Keratinocyte (primary cell): ENCODE results near the gene ZNF177. TPM values are rescaled to one million over a fixed set of nuclear protein-coding genes. Genes with fewer than 3 reads are reported as not detected.

Source experiments
- DNase-seq: peaks from one replicate; pipeline ENCODE4 v3.0.0-alpha.2; 2011; ENCODE audit warnings: low read depth, missing footprints, low spot score
- FAIRE-seq: peaks from 2 replicates; lab custom pipeline; 2011; peaks lifted over from hg19 to GRCh38; lab: Jason Lieb, UNC
- H2AFZ ChIP-seq: 2 replicates; pipeline ENCODE4 v1.6.0; 2012; ENCODE audit warnings: low read length, control low read depth, inconsistent platforms; ENCODE audit not compliant: control insufficient read depth
- H3K27ac ChIP-seq: 2 replicates; pipeline ENCODE4 v1.5.1; 2011; ENCODE audit warnings: low read length; ENCODE audit not compliant: control insufficient read depth, insufficient read depth
- H3K27me3 ChIP-seq: 3 replicates; pipeline ENCODE4 v1.6.0; 2011; ENCODE audit warnings: low read length; ENCODE audit not compliant: control insufficient read depth, insufficient read depth; ENCODE audit errors: extremely low read depth
- H3K36me3 ChIP-seq, 2 experiments: 2 replicates in 1 of 2; 3 replicates in 1 of 2; pipeline ENCODE4 v1.5.1; 2011; ENCODE audit warnings: low read length in 2 of 2, mild to moderate bottlenecking in 1 of 2; ENCODE audit not compliant: control insufficient read depth in 2 of 2, insufficient read depth in 2 of 2; ENCODE audit errors: extremely low read depth in 1 of 2
- H3K4me1 ChIP-seq: 3 replicates; pipeline ENCODE4 v1.5.1; 2011; ENCODE audit warnings: low read length; ENCODE audit not compliant: control insufficient read depth, insufficient read depth; ENCODE audit errors: extremely low read depth
- H3K4me2 ChIP-seq: 3 replicates; pipeline ENCODE4 v1.6.0; 2011; ENCODE audit warnings: low read depth, low read length; ENCODE audit not compliant: control insufficient read depth, insufficient read depth; ENCODE audit errors: extremely low read depth
- H3K4me3 ChIP-seq, 3 experiments: fragments of 200-600 bp in 1 of 3; sonication (generic) in 1 of 3; 2 replicates in 2 of 3; 3 replicates in 1 of 3; pipeline ENCODE4 v1.5.1; 2011 to 2016; ENCODE audit warnings: low read length in 3 of 3, mild to moderate bottlenecking in 3 of 3, control low read depth in 2 of 3, inconsistent platforms in 1 of 3, low read depth in 1 of 3, mixed read lengths in 1 of 3, mixed run types in 1 of 3, moderate library complexity in 1 of 3; ENCODE audit not compliant: control insufficient read depth in 2 of 3, insufficient read depth in 2 of 3; ENCODE audit errors: extremely low read depth in 1 of 3
- H3K79me2 ChIP-seq: 2 replicates; pipeline ENCODE4 v1.6.0; 2012; ENCODE audit warnings: low read length; ENCODE audit not compliant: control insufficient read depth, insufficient read depth
- H3K9ac ChIP-seq: 3 replicates; pipeline ENCODE4 v1.6.0; 2011; ENCODE audit warnings: low read length; ENCODE audit not compliant: control insufficient read depth, insufficient read depth; ENCODE audit errors: extremely low read depth
- H3K9me1 ChIP-seq: 3 replicates; pipeline ENCODE4 v1.6.0; 2011; ENCODE audit warnings: low read length; ENCODE audit not compliant: control insufficient read depth, insufficient read depth; ENCODE audit errors: extremely low read depth
- H3K9me3 ChIP-seq: 2 replicates; pipeline ENCODE4 v1.5.1; 2012; ENCODE audit warnings: low read depth, low read length; ENCODE audit not compliant: control insufficient read depth
- H4K20me1 ChIP-seq: 3 replicates; pipeline ENCODE4 v1.6.0; 2011; ENCODE audit warnings: low read length; ENCODE audit not compliant: control insufficient read depth, insufficient read depth; ENCODE audit errors: extremely low read depth
- CTCF ChIP-seq, 3 experiments: IDR thresholded peaks in 1 of 3; conservative IDR thresholded peaks in 1 of 3; optimal IDR thresholded peaks in 1 of 3; 2 replicates in 2 of 3; 3 replicates in 1 of 3; pipeline versions ENCODE3 to v1.5.1; 2011; ENCODE audit warnings: low read length in 3 of 3, mild to moderate bottlenecking in 3 of 3, moderate library complexity in 2 of 3, control low read depth in 1 of 3, inconsistent platforms in 1 of 3; ENCODE audit not compliant: insufficient read depth in 2 of 3; ENCODE audit errors: extremely low read depth in 1 of 3
- EZH2 ChIP-seq: IDR thresholded peaks from one replicate; pipeline ENCODE4 v1.6.1; 2012; ENCODE audit warnings: inconsistent platforms, mild to moderate bottlenecking, low read length, moderate library complexity
- dilution Hi-C: fragments of 300-500 bp; cut with MboI; formaldehyde crosslinking; loops from one replicate; pipeline ENCODE4 v1.7.0; 2020; ENCODE audit warnings: low sequenced_read_pairs; ENCODE audit not compliant: extremely low pct_ligation_motif_present
- polyA plus RNA-seq, 5 experiments: library from polyadenylated mRNA; depleted of rRNA in 3 of 5; stranded (reverse) in 3 of 5; stranded (forward) in 1 of 5; unstranded in 1 of 5; fragments of >200 nt; gene quantifications; 1 replicate in 1 of 5; 2 replicates in 3 of 5; 3 replicates in 1 of 5; pipeline versions ENCODE4 v1.2.1 to v1.2.3, GENCODE V29; 2011 to 2012; ENCODE audit warnings: missing spikeins in 2 of 5, low read depth in 1 of 5, low replicate concordance in 1 of 5

The ZNF177 gene
- polyA plus RNA-seq, 1 donor (not counting 4 experiments of a cell fraction or from before 2014, with no cell fraction given), result 2.0 TPM

DNA sequence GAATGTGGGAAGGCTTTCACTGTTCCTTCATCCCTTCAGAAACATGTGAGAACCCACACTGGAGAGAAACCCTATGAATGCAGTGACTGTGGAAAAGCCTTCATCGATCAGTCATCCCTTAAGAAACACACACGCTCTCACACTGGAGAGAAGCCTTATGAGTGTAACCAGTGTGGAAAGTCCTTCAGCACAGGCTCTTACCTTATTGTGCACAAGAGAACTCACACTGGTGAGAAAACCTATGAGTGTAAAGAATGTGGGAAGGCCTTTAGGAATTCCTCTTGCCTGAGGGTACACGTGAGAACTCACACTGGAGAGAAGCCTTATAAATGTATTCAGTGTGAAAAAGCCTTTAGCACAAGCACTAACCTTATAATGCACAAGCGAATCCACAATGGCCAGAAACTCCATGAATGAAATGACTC lies 18.6 kb downstream of the ZNF177 start:
- Histone ChIP-seq H4K20me1 (no peaks in the 10 kb centered on the region), H3K4me3 (no peak overlapping the region), H3K9me1 (no peaks in the 10 kb centered on the region), H3K27me3 (no peaks in the 10 kb centered on the region), H3K27ac (no peak overlapping the region), H3K4me1 (no peaks in the 10 kb centered on the region), H3K4me2 (no peak overlapping the region), H3K79me2 (no peaks in the 10 kb centered on the region), H3K9me3 (peaks cover 29% of the 10 kb centered on the region), H2AFZ (no peak overlapping the region), H3K9ac (no peak overlapping the region), H3K36me3 (peaks cover 0 to 15% of the 10 kb centered on the region in 2 experiments)
- no peak for FAIRE-seq
- TF ChIP-seq EZH2 (no peak), CTCF (optimal IDR thresholded peaks at IDR 0.05 in 1 of 3, IDR thresholded peaks at IDR 0.05 in 1 of 3, conservative IDR thresholded peaks at IDR 0.05 in 1 of 3; ENCODE audit: extremely low read depth in 1 of 3, insufficient read depth in 2 of 3, low read length in 3 of 3) (no peak)
- dilution Hi-C loops, result no loop called here
- no peak for DNase-seq

DNA sequence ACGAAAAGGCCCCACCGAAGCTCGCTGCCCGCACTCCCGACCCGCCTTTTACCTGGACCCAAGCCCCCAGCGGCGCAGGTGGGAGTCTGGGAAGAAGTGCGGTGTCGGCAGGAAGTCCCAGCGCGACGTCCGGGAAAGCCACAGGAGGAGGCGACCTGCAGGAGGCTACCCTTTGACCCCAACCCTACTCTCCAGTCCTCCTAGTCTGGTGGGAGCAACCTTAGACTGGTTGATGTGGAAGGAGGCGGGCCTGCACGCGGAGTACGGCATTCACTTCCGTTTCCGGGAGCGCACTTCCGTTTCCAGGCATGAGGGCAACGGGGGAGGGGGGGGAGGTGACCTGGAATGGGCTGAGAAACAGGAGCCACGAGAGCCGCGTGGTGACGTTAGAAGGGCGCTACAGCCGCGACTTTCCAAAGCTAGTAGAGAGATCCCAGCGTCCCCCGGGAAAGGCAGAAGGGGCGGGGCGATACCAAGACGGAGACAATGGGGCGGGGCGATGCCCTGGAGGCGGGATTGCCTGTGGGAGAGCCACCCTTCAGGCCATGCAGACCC lies 44.1 kb downstream of the ZNF177 start:
- H3K9me3 ChIP-seq, result peaks cover 4% of the 10 kb centered on the region
- peak overlapping the region; percentile 20 for H3K27ac ChIP-seq

More for the DNA sequence above, 44.1 kb downstream of the ZNF177 start:
- Histone ChIP-seq H3K27me3 (no peaks in the 10 kb centered on the region), H3K79me2 (no peaks in the 10 kb centered on the region), H3K4me3 (peak overlapping the region; percentile 74 to 83 (median 80)), H4K20me1 (no peaks in the 10 kb centered on the region), H3K9ac (peak overlapping the region; percentile 44), H3K4me1 (peaks cover 10% of the 10 kb centered on the region), H3K9me1 (no peaks in the 10 kb centered on the region), H3K36me3 (no peaks in the 10 kb centered on the region), H3K4me2 (peak overlapping the region; percentile 86), H2AFZ (peak overlapping the region; percentile 99)
- no peak for TF ChIP-seq CTCF (optimal IDR thresholded peaks at IDR 0.05 in 1 of 3, IDR thresholded peaks at IDR 0.05 in 1 of 3, conservative IDR thresholded peaks at IDR 0.05 in 1 of 3; ENCODE audit: extremely low read depth in 1 of 3, insufficient read depth in 2 of 3, low read length in 3 of 3)
- TF ChIP-seq EZH2, result no peak
- dilution Hi-C loops, result no loop called here
- peak; percentile 26 for DNase-seq
- no peak for FAIRE-seq
